NCI-H2107 treated with DMSO at 0.1 percent for 48 hours (cell line): Measurements from ENCODE around the gene BAIAP2.

Experiments
- DNase-seq: peaks from one replicate; lab custom pipeline; 2025; ENCODE audit not compliant: unreplicated experiment; lab: John Stamatoyannopoulos, UW

Gene BAIAP2, protein sequence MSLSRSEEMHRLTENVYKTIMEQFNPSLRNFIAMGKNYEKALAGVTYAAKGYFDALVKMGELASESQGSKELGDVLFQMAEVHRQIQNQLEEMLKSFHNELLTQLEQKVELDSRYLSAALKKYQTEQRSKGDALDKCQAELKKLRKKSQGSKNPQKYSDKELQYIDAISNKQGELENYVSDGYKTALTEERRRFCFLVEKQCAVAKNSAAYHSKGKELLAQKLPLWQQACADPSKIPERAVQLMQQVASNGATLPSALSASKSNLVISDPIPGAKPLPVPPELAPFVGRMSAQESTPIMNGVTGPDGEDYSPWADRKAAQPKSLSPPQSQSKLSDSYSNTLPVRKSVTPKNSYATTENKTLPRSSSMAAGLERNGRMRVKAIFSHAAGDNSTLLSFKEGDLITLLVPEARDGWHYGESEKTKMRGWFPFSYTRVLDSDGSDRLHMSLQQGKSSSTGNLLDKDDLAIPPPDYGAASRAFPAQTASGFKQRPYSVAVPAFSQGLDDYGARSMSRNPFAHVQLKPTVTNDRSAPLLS

DNA sequence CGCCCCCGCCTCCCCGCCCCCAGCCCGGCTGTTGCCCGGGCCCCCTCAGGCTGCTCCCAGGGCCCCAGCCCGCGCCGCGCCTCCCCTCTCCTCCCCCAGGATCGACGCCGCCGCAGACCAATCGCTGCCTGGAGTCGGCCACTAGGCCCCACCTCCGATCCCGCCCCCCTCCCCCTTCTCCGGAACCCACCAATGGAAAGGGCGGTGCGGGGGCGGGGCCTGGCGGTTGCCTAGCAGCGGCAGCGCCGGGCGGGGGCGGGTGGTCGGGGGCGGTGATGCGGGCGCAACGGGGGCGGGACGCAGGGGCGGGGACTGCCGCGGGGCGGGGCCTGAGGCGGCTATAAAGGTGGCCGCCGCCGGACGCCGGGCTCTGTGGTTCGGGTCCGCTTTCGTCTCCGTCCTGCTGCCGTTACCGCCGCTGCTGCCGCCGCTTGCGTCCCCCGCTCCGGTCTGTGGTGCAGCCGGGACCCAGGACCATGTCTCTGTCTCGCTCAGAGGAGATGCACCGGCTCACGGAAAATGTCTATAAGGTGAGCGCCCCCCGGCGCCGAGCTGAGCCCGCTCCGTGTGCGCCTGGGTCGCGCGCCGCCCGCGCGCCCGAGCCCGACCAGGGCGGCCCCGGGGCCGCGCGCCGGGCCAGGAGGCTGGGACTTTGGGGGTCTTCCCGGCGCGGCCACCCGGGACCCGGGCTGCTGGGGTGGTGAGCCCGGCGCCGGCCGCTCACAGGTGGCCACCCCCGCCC lies at the start of gene BAIAP2:
BAIAP2 (plus strand) TSS at position 373 of the 742 bp plus-strand sequence; CDS start at position 477, 104 bp downstream.
- peak; percentile 66 for DNase-seq

DNA sequence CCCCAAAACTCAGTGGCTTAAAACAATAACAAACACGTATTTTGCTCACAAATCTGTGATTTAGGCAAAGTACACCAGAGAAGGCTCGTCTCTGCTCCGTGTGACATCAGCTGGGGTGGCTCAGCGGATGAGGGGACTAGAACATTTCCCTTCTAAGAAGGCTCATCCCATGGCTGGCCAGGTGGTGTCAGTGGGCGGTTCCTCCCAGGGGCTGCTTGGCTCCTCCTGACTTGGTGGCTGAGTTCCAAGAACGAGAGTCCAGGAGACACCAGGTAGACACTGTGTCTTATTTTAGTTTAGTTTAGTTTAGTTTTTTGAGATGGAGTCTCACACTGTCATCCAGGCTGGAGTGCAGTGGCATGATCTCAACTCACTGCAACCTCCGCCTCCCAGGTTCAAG lies 48.9 kb upstream of the BAIAP2 start:
- no peak for DNase-seq

DNA sequence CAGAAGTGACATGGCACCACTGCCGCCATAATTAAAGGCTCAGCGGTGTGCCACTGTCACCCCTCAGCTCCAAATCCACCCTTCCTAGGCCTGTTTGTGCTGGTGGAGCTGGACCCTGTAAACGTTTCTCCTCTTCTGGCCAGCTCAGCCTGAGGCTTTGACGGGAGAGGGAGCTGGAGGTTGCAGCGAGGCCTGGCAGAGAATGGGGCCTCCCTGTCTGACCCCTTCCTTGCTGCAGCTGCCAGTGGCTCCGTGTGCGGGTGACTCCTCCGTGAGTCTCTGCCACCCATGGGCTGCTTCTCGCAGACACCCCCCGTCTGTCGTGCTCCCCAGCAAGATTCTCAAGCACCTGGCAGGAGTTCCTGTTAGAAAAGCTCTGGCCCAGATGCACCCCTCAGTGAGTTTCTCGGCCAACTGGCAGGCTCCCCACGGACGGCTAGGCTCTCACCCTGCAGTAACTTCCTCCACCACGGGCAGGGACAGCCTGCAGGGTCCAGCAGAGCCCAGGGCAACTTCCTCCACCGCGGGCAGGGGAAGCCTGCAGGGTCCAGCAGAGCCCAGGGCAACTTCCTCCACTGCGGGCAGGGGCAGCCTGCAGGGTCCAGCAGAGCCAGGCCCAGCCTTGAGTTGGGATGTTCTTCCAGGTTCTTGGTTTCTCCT lies 48.0 kb upstream of the BAIAP2 start:
- DNase-seq, result no peak

DNA sequence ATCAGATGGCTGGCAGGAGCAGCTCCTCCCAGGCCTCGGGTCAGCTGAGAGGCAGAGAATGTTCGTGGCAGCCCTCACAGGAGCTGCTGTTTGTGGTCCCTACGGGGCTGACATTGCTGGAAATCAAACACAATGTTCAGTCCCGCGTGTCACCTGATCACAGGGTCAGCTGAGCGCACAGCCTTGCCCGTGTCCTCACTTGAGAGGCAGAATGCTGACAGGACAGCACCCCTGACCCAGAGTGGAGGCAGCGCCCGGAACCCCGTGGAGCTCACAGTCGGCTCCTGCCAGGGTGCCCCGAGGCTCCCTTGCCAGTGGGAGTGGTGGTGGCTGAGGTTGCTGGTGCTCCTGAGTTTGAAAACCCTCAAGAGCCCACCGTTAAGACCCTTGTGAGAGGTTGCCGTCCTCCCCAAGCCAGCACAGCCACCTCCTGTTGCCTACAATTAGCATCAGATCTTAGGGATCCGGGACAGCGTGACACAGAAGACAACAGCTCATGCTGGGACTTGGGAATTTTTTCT lies 47.0 kb upstream of the BAIAP2 start:
- no peak for DNase-seq

DNA sequence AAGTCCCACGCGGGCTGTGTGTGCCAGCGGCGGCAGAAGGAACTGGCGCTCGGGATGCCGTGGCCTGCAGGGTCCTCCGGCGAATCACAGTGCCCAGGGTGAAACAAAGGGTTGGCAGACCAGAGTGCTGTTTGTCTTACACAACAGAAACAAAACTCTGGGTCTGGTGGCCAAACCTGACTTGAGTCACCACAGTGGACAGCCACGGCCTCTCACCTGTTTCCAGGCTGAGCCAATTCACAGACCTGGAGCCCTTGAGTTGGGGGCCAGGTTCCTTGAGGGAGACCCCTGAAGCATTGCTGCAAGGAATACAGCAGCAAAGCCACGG lies 45.4 kb upstream of the BAIAP2 start:
- no peak for DNase-seq

DNA sequence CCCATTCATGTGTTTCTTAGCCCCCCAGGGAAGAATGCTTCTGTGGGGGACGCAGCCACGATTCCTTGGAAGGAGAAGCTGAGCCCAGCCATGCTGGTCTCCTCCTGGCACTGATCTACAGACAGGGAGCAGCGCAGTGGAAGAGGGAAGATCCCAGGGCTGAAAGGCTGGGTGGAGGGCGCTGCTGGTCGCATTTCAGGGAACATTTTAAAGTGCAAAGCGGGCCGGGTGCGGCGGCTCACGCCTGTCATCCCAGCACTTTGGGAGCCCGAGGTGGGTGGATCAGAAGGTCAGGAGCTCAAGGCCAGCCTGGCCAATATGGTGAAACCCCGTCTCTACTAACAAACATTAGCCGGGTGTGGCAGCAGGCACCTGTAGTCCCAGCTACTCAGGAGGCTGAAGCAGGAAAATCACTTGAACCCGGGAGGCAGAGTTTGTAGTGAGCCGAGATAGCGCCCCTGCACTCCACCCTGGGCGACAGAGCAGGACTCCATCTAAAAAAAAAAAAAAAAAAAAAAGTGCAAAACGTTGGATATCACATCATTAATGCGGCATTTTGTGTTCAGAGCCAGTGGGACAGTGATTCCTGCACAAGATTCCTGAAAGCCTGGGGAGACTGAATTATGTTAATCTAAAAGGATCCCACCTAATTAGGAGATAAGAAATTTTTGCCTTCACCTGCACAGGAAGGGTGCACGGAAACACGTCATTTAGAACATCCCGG lies 43.9 kb upstream of the BAIAP2 start:
- DNase-seq, result no peak

DNA sequence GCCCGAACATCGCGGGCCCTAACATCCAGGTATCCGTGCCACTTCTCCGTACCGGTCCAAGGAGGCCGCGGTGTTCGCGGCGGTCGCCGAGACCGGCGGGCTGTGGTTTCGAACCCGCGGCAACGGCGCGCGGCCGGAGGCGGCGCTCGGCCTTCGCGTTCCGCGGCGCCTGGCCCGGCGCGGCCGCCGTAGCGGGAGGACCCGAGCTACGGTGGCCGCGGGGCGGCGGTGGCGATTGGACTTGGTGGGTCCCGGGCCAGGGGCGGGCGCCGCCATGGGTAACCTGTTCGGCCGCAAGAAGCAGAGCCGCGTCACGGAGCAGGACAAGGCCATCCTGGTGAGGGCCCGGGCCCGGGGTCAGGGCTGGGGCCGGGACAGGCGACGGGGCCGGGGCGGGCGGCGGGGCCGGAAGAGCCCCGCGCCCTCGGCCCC lies 43.3 kb upstream of the BAIAP2 start, which contains the start of gene CHMP6:
CHMP6 (plus strand) TSS at position 197 of the 432 bp plus-strand sequence; CDS start at position 275, 78 bp downstream.
- DNase-seq, result peak; percentile 19

DNA sequence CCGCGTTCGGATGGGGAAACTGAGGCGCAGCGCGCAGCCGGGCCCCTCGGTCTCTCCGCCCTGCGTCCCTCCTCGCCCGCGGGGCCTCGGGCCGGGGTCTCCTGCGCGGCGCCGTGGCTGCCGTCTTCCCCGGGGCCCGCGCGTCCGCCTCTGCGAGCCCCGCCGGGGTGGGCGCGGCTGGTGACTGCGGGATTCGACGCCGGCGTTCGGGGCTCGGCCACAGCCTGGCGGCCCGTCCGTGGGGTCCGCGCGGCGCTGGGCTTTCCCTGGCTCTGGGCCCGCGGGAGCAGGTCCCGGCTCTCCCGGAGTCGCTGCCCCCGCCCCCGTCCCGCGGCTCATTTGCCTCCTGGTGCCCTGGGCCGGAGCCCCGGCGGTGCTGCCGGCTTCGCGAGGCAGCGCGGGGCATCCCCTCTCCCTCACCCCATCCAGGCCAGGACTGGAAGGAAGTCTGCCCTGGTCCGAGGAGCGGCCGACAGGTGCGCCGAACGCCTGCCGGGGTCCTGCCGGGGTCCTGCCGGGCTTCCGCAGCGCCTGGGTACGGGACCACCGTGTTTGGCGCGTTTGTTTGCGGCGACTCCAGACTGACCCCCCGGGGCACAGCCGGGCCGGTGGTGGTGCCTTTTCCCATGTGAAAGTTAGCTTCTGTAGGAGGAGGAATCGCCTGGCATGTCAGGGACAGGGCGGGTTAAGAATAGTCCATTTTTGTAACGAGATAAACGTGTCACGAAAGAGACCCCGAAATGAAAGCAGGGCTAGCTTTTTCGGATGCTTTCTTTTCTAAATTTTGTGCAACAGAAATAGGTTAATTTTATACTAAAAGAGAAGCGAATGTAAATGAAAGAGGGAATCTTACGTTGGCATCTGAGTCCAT lies 42.6 kb upstream of the BAIAP2 start:
- DNase-seq, result no peak

DNA sequence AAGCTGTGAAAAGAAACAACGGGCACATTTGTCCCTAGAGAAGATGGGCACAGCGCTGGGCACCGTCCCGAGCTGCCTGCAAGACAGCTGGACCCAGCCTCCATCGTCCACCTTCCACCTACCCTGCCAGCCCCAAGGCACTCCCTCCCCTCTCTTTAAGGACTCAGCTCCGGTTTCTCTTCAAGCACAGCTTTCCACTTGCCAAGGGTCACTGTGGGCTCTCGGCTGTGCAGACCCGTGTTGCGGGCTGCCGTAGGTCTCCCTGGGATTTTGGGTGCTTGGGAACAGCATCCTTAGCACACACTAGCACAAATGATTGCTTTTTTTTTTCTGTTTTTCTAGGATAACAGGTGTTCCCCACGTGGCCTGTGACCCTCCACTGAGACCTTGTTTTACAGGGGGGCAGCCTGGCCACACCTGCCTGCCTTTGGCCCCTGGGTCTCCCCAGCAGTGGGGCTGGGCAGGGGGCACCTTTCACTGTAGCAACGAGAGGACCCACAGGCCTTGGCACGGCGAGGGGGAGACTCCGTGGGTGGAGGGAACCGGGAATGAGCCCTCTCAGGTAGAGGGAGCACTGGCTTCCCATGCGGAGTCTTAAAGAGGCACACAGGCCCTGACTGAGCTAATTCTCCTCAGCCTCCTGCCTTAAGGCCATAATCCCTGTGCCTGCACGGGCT lies 41.9 kb upstream of the BAIAP2 start:
- DNase-seq, result no peak

DNA sequence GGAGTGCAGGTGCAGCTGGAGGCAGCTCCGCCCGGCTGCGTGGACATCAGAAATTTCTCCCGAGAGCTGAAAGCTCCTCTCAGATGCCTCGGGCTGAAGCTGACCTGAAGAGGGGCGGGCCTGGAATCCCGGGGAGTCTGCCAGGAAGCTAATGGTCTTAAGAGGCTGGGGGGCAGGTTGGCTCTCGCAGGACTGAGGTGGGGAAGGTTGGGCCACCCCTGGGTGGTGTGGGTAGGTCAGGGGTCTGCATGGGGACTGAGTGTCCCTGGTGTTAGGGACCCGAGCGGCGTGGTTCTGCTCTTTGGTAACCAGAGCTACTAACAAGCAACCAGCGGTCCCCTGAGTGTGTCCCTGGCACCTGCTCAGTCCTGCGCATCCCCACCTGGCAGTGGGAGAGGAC lies 39.8 kb upstream of the BAIAP2 start:
- DNase-seq, result no peak

DNA sequence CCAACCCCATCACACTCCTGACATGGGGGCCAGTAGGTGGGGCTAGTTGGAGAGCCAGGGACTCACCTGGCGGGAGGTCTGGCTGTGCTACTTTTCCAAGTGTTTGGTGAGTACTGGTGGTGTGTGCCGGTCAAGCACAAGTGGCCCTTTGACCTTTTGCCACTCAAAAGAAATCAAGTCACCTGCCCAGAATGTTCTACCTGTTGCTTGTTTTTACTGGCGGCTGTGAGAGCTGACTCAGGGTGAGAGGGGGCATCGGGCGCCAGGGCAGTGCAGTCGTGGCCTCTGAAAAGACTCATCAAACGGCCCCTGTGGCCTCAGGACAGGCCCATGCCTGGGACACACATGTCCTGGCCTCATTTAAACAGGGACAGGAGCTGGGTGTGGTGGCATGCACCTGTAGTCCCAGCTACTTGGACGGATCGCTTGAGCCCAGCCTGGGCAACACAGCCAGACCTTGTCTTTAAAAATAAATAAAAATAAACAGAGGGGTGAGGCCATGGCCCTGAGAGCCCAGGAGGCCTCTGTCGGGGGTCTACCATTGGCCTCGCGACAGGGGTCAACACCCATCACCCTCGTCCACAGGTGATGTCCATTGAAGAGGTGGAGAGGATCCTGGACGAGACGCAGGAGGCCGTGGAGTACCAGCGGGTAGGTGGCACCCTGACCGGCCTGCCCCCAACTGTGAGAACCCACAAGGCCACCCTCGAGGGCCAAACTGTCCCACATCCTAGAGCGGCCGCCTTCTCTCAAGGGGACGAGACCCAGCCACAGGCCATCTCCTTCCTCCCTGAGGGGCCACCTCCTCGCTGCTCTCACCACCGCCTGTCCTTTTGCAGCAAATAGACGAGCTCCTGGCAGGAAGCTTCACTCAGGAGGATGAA lies 38.3 kb upstream of the BAIAP2 start:
- no peak for DNase-seq

DNA sequence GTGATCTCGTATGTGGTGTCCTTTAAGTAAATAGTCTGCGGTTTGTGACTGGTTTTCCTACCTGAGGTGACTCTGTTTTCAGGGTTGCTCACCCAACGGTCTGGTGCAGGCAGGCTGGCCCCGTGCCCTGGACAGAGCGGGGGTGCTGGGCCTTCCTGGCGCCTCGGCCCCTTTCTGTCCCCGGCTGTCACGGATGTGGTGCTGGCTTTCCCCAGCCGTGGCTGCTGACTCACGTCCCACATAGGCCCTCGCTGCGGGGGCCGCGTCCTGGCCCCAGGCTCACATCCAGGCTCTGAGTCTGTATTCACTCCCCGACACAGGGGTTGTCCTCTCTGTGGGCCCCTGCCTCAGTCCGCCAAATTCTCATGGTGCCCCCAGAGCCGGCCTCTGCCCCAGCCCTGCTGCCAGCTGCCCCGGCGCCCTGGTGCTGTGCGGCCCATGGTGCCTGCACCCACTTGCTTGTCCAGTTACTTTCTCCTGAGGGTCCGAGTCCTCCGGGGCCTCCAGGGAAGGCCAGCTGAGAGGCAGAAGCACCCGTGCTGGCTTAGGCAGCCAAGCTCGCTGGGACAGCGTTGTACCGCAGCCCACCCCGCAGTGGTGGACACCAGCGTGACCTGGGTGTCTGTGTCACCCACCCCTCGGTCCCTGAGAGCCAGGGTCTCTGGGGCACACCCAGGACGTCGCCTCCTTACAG lies 37.4 kb upstream of the BAIAP2 start:
- DNase-seq, result no peak

DNA sequence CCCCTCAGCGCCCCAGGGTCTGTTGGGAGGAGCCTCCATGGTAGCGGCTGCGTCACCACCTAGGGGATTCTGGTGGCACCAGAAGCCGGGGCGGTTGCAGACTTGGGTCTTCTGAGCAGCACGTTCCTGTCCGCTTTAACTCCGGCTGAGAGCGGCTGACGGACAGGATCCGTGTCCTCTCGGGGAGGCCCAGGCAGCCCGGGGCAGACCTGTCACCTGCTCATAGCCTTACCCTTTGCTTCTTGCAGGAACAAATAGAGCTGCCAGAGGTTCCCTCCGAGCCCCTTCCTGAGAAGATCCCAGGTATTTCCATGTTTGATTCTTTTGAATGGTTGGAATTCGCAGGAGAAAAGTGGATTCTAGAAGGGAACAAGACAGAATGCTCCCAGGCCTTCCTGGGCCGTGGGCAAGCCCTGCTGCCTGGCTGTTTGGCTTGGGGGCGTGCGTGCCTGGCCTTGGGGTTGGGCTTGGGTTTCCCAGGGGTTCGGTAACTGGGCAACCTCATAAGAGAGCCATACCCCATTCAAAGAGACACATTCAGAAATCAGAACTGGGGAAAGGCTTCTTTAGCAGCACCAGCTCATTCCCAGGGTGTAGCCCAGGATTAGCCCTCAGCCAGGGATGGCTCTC lies 36.7 kb upstream of the BAIAP2 start:
- DNase-seq, result no peak

DNA sequence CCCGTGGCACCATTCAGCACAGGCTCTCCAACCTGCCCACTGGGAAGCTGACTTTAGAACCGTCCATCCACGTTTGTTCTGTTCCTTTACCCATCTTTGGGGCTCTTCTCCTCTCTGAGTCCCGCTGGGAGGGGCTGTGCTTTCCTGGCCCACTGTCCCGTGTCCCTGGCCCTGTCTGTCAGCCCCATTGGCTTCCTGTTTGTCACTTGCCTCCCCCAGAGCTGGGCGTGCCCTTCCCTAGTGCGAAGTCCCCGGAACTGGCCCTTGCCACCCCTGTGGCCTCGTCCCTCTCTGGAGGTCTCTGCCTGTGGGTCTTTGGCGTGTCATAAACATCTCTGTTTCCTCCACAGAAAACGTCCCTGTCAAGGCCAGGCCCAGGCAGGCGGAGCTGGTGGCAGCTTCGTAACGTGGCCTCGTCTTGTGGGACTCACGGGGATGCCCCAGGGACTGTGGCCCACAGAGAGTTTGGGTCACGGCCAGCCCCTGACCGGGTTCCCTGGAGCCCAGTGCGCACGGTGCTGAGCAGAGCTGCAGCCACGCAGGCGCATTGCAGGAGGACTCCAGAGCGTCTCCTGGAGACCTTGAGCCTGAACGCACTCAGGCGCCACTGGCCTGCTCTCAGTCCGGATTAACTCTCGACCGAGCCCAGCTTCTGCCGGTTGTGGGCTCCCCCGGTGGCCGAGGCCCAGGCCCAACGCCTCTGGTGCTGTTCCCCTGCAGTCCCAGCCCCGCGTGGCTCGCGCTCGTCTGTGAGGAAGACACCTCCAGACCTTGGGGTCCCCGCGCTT lies 36.0 kb upstream of the BAIAP2 start:
- DNase-seq, result no peak

DNA sequence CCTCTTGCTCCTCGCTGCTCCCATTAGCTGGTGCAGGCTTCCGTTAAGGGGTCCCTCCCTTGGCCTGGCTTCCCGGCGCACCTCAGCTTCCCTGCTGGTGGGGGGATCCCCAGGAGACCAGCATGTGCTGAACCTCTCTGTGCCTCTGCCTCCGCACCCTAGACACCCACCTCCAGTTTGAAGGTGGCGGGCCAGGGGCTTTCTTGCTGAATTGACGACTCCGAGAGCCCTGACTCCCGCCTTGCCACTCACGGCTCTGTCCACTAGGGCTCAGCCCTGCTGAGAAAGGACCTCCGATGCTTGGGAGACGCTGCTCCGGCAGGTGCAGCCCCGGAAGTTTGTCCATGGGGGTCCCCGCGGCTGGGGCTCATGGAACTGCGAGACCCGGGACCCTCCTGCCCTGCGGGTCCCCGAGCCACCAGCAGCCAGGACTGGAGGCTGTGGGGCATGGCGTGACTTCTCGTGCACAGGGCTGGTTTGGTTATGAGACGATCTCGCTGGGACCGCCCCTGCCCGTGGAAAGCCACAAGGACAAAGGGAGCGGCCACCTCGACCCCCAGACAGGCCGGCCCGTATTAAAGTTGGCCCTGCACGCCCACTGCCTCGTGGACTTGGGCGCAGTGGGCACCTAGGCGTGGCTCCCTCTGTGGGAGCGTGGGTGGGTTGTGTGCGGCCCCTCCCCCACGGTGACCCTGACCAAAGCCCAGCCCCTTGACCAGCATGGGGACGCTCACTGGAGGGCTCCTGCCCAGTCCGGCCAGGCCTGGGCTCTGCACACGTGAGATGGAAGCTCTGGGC lies 35.2 kb upstream of the BAIAP2 start:
- no peak for DNase-seq

DNA sequence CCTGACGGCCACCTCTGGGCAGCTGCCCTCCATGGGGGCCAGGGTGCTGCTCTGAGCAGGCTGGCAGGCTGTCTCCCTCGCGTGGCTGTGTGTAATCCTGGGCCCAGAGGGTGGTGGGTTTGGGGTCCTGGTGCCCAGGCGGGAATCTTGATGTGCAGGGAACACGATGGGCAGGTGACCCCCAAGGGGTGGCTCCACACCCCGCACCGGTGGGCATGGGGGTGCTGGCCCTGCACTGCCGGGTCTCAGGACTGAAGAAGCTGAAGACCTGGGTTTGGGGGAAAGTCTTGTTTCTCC lies 34.7 kb upstream of the BAIAP2 start:
- no peak for DNase-seq
